ENCODE data around the gene CACNA1F. TPM values are rescaled to one million over a fixed set of nuclear protein-coding genes. Genes with fewer than 3 reads are reported as not detected.

Gene CACNA1F
- total and polyA plus RNA-seq, 2 experiments from 2014 or later: not detected

DNA sequence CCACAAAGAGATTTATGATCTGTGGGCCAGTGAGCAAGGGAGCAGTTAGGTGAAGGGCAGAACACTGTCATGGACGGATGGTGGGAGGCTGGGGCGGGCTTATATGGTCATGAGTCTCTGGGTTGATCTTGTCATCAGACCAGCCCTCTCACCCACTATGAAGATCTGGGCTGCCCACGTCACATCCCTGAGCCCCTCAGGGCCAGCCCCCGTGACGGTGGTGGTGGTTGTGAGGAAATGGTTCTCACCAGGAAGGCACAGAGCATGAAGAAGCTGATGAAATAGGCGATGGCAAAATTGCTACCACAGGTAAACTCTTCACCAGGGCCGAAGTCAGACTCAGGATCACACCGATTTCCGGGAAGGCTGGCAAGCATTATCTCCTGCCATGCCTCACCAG is 22.1 kb downstream of the CACNA1F start:
- 46 to 63% methylated on average over 2 to 9 of the region's 9 CpGs for WGBS, 2 experiments (ENCODE audit: low coverage in 1 of 2, low lambda C conversion rate in 2 of 2, missing lambda C conversion rate in 2 of 2)
- H3K4me2 ChIP-seq (ENCODE audit: unreplicated experiment): no peak overlapping the region
- no peak for TF ChIP-seq EZH2phosphoT487 (IDR thresholded peaks at IDR 0.05; ENCODE audit: insufficient read depth, low read depth)
- no peak for TF ChIP-seq EZH2 (IDR thresholded peaks at IDR 0.05; ENCODE audit: insufficient read depth, poor library complexity, severe bottlenecking)

DNA sequence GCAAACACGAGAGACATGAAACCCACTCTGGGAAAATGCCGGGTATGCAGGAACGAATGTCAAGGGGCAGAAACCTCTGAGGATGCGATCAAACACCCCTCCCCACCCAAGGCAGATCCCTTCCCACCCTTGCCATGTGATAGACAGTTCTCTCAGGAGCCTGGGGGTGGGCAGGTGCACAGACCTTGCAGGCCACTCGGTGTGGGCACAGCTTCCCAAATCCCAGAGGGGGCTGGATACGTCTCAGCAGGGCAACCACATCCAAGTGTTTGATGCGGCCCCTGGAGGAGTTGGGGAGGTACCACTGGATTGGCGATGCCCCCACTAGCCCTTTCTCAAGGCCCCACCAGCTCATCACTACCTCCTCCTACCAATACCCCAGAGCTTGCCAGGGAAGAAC is 22.7 kb downstream of the CACNA1F start:
- no peaks in the 10 kb centered on the region for H3K36me3 ChIP-seq (ENCODE audit: low read depth)
- DNase-seq: no peak
- H3K9me3 ChIP-seq (ENCODE audit: low read depth): no peaks in the 10 kb centered on the region
- no peak overlapping the region for H3K4me3 ChIP-seq
- in situ Hi-C loops (cut with MboI): no loop called here
- H3K9ac ChIP-seq: no peak overlapping the region
- H3F3A ChIP-seq (ENCODE audit: insufficient read depth): no peaks in the 10 kb centered on the region
- 58 to 62% methylated on average over 4 to 8 of the region's 8 CpGs for WGBS, 2 experiments (ENCODE audit: low coverage in 1 of 2, low lambda C conversion rate in 2 of 2, missing lambda C conversion rate in 2 of 2)
- no peak overlapping the region for H2AFZ ChIP-seq
- H4K20me1 ChIP-seq (ENCODE audit: insufficient read depth): no peaks in the 10 kb centered on the region
- no peaks in the 10 kb centered on the region for H3K9me2 ChIP-seq (ENCODE audit: insufficient read depth)
- no peak overlapping the region for H3K27ac ChIP-seq
- TF ChIP-seq EZH2phosphoT487 (IDR thresholded peaks at IDR 0.05; ENCODE audit: insufficient read depth, low read depth) (no peak), EZH2 (IDR thresholded peaks at IDR 0.05; ENCODE audit: insufficient read depth, poor library complexity, severe bottlenecking) (no peak)
- no peak overlapping the region for H3K4me2 ChIP-seq (ENCODE audit: unreplicated experiment)
- no peaks in the 10 kb centered on the region for H3K79me2 ChIP-seq (ENCODE audit: insufficient read depth)
- H3K27me3 ChIP-seq (replicated peaks; ENCODE audit: insufficient read depth): no peaks in the 10 kb centered on the region
- H3K4me1 ChIP-seq (ENCODE audit: insufficient read depth): no peaks in the 10 kb centered on the region

More for the DNA sequence above, 22.1 kb downstream of the CACNA1F start:
- Histone ChIP-seq H3K4me3 (no peak overlapping the region), H3K27me3 (replicated peaks; ENCODE audit: insufficient read depth) (no peaks in the 10 kb centered on the region), H3K36me3 (ENCODE audit: low read depth) (no peaks in the 10 kb centered on the region), H2AFZ (no peak overlapping the region), H3K27ac (no peak overlapping the region), H3K9ac (no peak overlapping the region), H3K9me3 (ENCODE audit: low read depth) (no peaks in the 10 kb centered on the region), H3F3A (ENCODE audit: insufficient read depth) (no peaks in the 10 kb centered on the region), H3K9me2 (ENCODE audit: insufficient read depth) (no peaks in the 10 kb centered on the region), H3K79me2 (ENCODE audit: insufficient read depth) (no peaks in the 10 kb centered on the region), H3K4me1 (ENCODE audit: insufficient read depth) (no peaks in the 10 kb centered on the region), H4K20me1 (ENCODE audit: insufficient read depth) (no peaks in the 10 kb centered on the region)
- in situ Hi-C loops (cut with MboI): no loop called here
- DNase-seq: no peak

DNA sequence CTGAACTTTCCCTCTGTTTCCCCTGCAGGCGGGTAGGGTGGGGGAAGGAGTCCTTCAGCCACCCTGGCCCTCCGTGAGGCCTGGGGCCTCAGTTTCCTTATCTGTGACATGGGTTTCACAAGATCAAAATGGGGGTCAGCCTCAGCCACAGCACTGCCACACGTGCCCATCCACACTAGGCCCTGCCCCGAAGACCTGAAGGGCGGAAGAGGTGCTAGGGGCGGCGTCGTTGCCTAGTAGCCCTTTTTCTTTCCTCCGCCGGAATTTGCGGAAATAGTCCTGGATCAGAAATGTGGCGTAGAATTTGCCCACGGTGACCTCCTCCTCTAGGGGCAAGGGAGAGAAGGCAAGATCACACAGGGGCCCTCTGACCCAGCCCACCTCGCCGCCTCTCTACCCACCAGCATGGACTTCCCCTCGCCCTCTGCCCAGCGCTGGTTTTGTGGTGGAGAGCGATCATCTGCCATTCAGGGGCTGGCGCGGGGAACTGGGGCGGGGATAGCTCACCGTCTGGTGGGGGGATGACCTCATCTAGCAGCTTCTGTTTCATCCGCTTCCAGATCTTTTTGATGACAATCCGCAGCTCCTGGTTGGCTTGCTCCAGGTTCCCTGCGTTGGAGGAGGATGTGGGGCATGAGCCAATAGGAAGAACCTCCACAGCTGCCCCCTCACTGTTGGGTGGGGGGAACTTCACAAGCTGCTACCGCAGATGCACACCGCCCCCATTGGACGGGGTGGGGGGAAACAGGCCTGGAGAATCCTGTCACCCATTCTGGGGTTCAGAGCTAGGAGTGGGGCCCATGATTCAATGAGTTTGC is 23.5 kb downstream of the CACNA1F start:
- Histone ChIP-seq H3K9me2 (ENCODE audit: insufficient read depth) (no peaks in the 10 kb centered on the region), H3K4me3 (no peak overlapping the region), H4K20me1 (ENCODE audit: insufficient read depth) (no peaks in the 10 kb centered on the region), H3K4me2 (ENCODE audit: unreplicated experiment) (no peak overlapping the region), H3K4me1 (ENCODE audit: insufficient read depth) (no peaks in the 10 kb centered on the region), H3K27me3 (replicated peaks; ENCODE audit: insufficient read depth) (no peaks in the 10 kb centered on the region), H2AFZ (no peak overlapping the region), H3K79me2 (ENCODE audit: insufficient read depth) (no peaks in the 10 kb centered on the region), H3K36me3 (ENCODE audit: low read depth) (no peaks in the 10 kb centered on the region), H3K27ac (no peak overlapping the region), H3F3A (ENCODE audit: insufficient read depth) (no peaks in the 10 kb centered on the region), H3K9me3 (ENCODE audit: low read depth) (no peaks in the 10 kb centered on the region), H3K9ac (no peak overlapping the region)
- TF ChIP-seq EZH2 (IDR thresholded peaks at IDR 0.05; ENCODE audit: insufficient read depth, poor library complexity, severe bottlenecking): no peak
- TF ChIP-seq EZH2phosphoT487 (IDR thresholded peaks at IDR 0.05; ENCODE audit: insufficient read depth, low read depth): no peak
- DNase-seq: no peak
- WGBS, 2 experiments (ENCODE audit: low coverage in 1 of 2, low lambda C conversion rate in 2 of 2, missing lambda C conversion rate in 2 of 2): 33 to 34% methylated on average over 10 to 24 of the region's 28 CpGs
- in situ Hi-C loops (cut with MboI): no loop called here

DNA sequence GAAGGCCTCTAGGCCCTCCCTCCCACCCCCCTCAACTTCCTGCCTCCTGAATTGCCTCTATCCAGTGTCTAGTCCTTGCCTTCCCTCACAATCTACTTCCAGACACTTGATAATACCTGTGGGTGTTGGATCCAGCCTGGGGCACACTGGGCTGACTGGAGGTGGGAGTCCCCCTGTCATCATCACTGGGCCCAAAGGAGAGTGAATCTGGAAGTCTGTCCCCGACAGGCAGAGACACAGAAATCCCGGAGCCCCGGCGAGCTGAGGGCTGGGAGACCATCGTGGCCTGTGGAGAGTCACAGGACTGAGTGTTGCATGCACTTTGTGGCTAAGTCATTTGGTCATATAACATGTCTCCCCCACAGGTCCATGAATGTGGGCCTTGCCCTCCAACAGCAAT is 24.7 kb downstream of the CACNA1F start:
- H3K4me2 ChIP-seq (ENCODE audit: unreplicated experiment): no peak overlapping the region
- in situ Hi-C loops (cut with MboI): no loop called here
- H3K36me3 ChIP-seq (ENCODE audit: low read depth): no peaks in the 10 kb centered on the region
- H3K9me3 ChIP-seq (ENCODE audit: low read depth): no peaks in the 10 kb centered on the region
- H4K20me1 ChIP-seq (ENCODE audit: insufficient read depth): no peaks in the 10 kb centered on the region
- no peak overlapping the region for H3K4me3 ChIP-seq
- WGBS, 2 experiments (ENCODE audit: low coverage in 1 of 2, low lambda C conversion rate in 2 of 2, missing lambda C conversion rate in 2 of 2): 58% methylated on average over 5 of the region's 5 CpGs
- no peak overlapping the region for H3K9ac ChIP-seq
- H3K79me2 ChIP-seq (ENCODE audit: insufficient read depth): no peaks in the 10 kb centered on the region
- no peak for TF ChIP-seq EZH2 (IDR thresholded peaks at IDR 0.05; ENCODE audit: insufficient read depth, poor library complexity, severe bottlenecking)
- TF ChIP-seq EZH2phosphoT487 (IDR thresholded peaks at IDR 0.05; ENCODE audit: insufficient read depth, low read depth): no peak
- no peaks in the 10 kb centered on the region for H3K4me1 ChIP-seq (ENCODE audit: insufficient read depth)
- no peak overlapping the region for H3K27ac ChIP-seq
- H3F3A ChIP-seq (ENCODE audit: insufficient read depth): no peaks in the 10 kb centered on the region
- H3K27me3 ChIP-seq (replicated peaks; ENCODE audit: insufficient read depth): no peaks in the 10 kb centered on the region
- DNase-seq: no peak
- no peak overlapping the region for H2AFZ ChIP-seq
- H3K9me2 ChIP-seq (ENCODE audit: insufficient read depth): no peaks in the 10 kb centered on the region

All from GM23248 (cell line).